ENCODE data around the gene ARHGAP44.

ARHGAP44 gene

GRCh38 chr17:12996357-12996756, 207.1 kb downstream of the ARHGAP44 start:
- TF ChIP-seq, protein P1, sequence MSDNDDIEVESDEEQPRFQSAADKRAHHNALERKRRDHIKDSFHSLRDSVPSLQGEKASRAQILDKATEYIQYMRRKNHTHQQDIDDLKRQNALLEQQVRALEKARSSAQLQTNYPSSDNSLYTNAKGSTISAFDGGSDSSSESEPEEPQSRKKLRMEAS (IDR thresholded peaks at IDR 0.05; ENCODE audit: low read depth, low read length) = no peak
- TF ChIP-seq, protein P2, sequence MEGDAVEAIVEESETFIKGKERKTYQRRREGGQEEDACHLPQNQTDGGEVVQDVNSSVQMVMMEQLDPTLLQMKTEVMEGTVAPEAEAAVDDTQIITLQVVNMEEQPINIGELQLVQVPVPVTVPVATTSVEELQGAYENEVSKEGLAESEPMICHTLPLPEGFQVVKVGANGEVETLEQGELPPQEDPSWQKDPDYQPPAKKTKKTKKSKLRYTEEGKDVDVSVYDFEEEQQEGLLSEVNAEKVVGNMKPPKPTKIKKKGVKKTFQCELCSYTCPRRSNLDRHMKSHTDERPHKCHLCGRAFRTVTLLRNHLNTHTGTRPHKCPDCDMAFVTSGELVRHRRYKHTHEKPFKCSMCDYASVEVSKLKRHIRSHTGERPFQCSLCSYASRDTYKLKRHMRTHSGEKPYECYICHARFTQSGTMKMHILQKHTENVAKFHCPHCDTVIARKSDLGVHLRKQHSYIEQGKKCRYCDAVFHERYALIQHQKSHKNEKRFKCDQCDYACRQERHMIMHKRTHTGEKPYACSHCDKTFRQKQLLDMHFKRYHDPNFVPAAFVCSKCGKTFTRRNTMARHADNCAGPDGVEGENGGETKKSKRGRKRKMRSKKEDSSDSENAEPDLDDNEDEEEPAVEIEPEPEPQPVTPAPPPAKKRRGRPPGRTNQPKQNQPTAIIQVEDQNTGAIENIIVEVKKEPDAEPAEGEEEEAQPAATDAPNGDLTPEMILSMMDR (IDR thresholded peaks at IDR 0.05; ENCODE audit: low read depth, low read length) = no peak
- DNase-seq (ENCODE audit: low read depth) = no peak
- no peak overlapping the region for H3K4me3 ChIP-seq (ENCODE audit: low read depth, low read length)

DNA sequence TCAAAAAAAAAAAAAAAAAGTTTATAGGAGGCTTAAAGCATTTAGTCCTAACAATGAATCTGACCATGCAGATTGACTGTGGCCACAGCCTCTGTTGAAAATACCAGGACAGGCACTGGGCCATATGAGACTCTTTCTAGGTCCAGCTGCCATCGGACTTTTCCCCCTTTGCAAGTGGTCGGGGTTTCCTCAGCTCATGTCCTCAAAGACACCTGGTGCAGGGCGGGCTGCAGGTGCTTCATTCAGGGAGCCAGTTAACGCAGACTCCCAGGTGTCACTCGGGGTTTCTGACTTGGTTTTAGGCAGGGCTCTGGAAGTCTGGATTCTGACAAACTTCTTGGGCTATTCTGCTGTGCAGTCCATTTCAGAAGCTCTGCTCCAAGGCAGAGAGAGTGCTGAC, 207.6 kb downstream of the ARHGAP44 start:
- DNase-seq (ENCODE audit: low read depth) = no peak
- TF ChIP-seq, protein P2 (IDR thresholded peaks at IDR 0.05; ENCODE audit: low read depth, low read length) = no peak
- TF ChIP-seq MYC (IDR thresholded peaks at IDR 0.05; ENCODE audit: low read depth, low read length) (no peak), POLR2A (IDR thresholded peaks at IDR 0.05; ENCODE audit: extremely low read depth, insufficient read length) (no peak)
- TF ChIP-seq, protein P1 (IDR thresholded peaks at IDR 0.05; ENCODE audit: low read depth, low read length) = no peak
- no peak overlapping the region for H3K4me3 ChIP-seq (ENCODE audit: low read depth, low read length)

DNA sequence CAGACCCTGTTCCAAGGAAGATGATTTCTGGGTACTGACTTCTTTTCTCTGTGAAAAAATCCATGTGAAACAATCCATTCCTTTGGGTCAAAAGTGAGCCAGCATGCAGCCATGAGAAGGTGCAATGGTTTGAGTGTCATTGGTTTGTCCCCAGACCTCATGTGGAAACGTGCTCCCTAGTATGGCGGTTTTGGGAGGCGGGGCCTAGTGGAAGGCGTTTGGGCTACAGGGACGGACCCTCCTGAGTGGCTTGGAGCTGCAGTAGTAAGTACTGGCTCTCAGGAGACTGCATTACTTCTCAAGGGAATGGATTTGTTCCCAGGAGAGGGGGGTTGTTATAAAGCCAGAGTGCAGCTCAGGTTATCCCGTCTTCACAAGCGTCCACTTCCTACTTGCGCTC, 209.2 kb downstream of the ARHGAP44 start:
- TF ChIP-seq MYC (IDR thresholded peaks at IDR 0.05; ENCODE audit: low read depth, low read length) (no peak), POLR2A (IDR thresholded peaks at IDR 0.05; ENCODE audit: extremely low read depth, insufficient read length) (no peak)
- TF ChIP-seq, protein P2 (IDR thresholded peaks at IDR 0.05; ENCODE audit: low read depth, low read length) = no peak
- TF ChIP-seq, protein P1 (IDR thresholded peaks at IDR 0.05; ENCODE audit: low read depth, low read length) = no peak
- no peak for DNase-seq (ENCODE audit: low read depth)
- H3K4me3 ChIP-seq (ENCODE audit: low read depth, low read length) = no peak overlapping the region

- no peak for TF ChIP-seq POLR2A (IDR thresholded peaks at IDR 0.05; ENCODE audit: extremely low read depth, insufficient read length)
- TF ChIP-seq, protein P2 (IDR thresholded peaks at IDR 0.05; ENCODE audit: low read depth, low read length) = no peak
- no peak overlapping the region for H3K4me3 ChIP-seq (ENCODE audit: low read depth, low read length)
Measured at GRCh38 chr17:12998874-12999273, 209.6 kb downstream of the ARHGAP44 start.

GRCh38 chr17:13000561-13000960, 211.3 kb downstream of the ARHGAP44 start:
- no peak for DNase-seq (ENCODE audit: low read depth)
- H3K4me3 ChIP-seq (ENCODE audit: low read depth, low read length) = no peak overlapping the region
- TF ChIP-seq POLR2A (IDR thresholded peaks at IDR 0.05; ENCODE audit: extremely low read depth, insufficient read length) = no peak
- TF ChIP-seq, protein P2 (IDR thresholded peaks at IDR 0.05; ENCODE audit: low read depth, low read length) = no peak
- TF ChIP-seq, protein P1 (IDR thresholded peaks at IDR 0.05; ENCODE audit: low read depth, low read length) = no peak
- no peak for TF ChIP-seq MYC (IDR thresholded peaks at IDR 0.05; ENCODE audit: low read depth, low read length)

More at GRCh38 chr17:12998874-12999273, 209.6 kb downstream of the ARHGAP44 start:
- DNase-seq (ENCODE audit: low read depth) = no peak

GRCh38 chr17:13001991-13002615, 212.8 kb downstream of the ARHGAP44 start:
- TF ChIP-seq MYC (IDR thresholded peaks at IDR 0.05; ENCODE audit: low read depth, low read length) (no peak), POLR2A (IDR thresholded peaks at IDR 0.05; ENCODE audit: extremely low read depth, insufficient read length) (no peak)
- TF ChIP-seq, protein P1 (IDR thresholded peaks at IDR 0.05; ENCODE audit: low read depth, low read length) = no peak
- TF ChIP-seq, protein P2 (IDR thresholded peaks at IDR 0.05; ENCODE audit: low read depth, low read length) = no peak
- H3K4me3 ChIP-seq (ENCODE audit: low read depth, low read length) = no peak overlapping the region
- DNase-seq (ENCODE audit: low read depth) = no peak

Data from NB4 (cell line).